Upper lobe of left lung (tissue), 4 donors: ENCODE data around the gene ADNP2.

Source experiments
- EP300 ChIP-seq, 4 donors: sonication (generic); formaldehyde crosslinking; IDR thresholded peaks; one replicate each; pipeline ENCODE4 v1.5.1; 2017; ENCODE audit warnings: antibody characterized with exemption in 4 of 4, control low read depth in 2 of 4
- POLR2A ChIP-seq, 4 donors: fragments of 450-650 bp; IDR thresholded peaks; one replicate each; pipeline ENCODE4 v1.5.1; 2016 to 2017; ENCODE audit warnings: antibody characterized with exemption in 4 of 4, mild to moderate bottlenecking in 2 of 4
- POLR2AphosphoS5 ChIP-seq, 2 donors: sonication (generic); formaldehyde crosslinking; IDR thresholded peaks; one replicate each; pipeline ENCODE4 v1.5.1; 2017; ENCODE audit warnings: antibody characterized with exemption in 2 of 2
- TF ChIP-seq, protein P1 (sequence below), 6 experiments: fragments of 450-650 bp in 4 of 6; fragments of 200-600 bp in 2 of 6; sonication (generic) in 2 of 6; IDR thresholded peaks; one replicate each; pipeline ENCODE4 v1.5.1; 2016 to 2019; ENCODE audit warnings: antibody characterized with exemption in 6 of 6

DNA sequence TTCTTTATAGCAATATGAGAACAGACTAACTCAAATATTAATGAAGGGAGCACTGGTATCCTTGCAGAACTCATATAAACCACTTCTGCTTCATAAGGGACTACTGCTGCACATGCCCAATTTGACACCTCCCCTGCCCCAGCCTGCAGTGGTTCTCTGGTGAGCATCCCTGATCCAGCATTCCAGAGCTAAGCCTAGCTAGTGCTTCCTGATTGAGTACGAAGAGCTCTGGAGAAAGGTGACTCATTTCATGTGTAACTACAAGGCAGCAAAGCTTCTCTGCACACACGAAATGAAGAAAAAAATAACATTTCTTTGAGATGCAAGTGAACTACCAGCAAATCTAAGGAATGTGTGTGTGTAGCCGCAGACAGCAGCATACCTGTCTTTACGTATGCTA lies 22.8 kb upstream of the ADNP2 start:
- TF ChIP-seq, protein P1, sequence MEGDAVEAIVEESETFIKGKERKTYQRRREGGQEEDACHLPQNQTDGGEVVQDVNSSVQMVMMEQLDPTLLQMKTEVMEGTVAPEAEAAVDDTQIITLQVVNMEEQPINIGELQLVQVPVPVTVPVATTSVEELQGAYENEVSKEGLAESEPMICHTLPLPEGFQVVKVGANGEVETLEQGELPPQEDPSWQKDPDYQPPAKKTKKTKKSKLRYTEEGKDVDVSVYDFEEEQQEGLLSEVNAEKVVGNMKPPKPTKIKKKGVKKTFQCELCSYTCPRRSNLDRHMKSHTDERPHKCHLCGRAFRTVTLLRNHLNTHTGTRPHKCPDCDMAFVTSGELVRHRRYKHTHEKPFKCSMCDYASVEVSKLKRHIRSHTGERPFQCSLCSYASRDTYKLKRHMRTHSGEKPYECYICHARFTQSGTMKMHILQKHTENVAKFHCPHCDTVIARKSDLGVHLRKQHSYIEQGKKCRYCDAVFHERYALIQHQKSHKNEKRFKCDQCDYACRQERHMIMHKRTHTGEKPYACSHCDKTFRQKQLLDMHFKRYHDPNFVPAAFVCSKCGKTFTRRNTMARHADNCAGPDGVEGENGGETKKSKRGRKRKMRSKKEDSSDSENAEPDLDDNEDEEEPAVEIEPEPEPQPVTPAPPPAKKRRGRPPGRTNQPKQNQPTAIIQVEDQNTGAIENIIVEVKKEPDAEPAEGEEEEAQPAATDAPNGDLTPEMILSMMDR (IDR thresholded peaks at IDR 0.05): no peak
- TF ChIP-seq POLR2A (IDR thresholded peaks at IDR 0.05) (no peak), POLR2AphosphoS5 (IDR thresholded peaks at IDR 0.05) (no peak), EP300 (IDR thresholded peaks at IDR 0.05) (no peak)
